Left cardiac atrium (tissue), 4 donors: ENCODE data around the gene TMC6. TPM values are rescaled to one million over a fixed set of nuclear protein-coding genes. Genes with fewer than 3 reads are reported as not detected.

Experiments
- ATAC-seq, 2 donors: fragments of 200-7000 bp; cut with Tn5 transposase; one replicate each; pipeline ENCODE4 v1.9.1; 2020; ENCODE audit warnings: mild to moderate bottlenecking in 2 of 2, moderate library complexity in 2 of 2
- DNase-seq: peaks from one replicate; pipeline ENCODE4 v3.0.0-alpha.2; 2020
- intact Hi-C, 2 donors: fragments of 100-400 bp; cut with DNase I; formaldehyde crosslinking; loops; one replicate each; pipeline versions ENCODE4 v1.14.1 to v1.15.1; 2022 to 2023
- total RNA-seq, 2 donors: library from RNA; stranded (reverse); fragmentation: NEBNext Ultra II Directional; extraction: Animal tissue kit (Norgen Biotek cat#: 25700); gene quantifications; one replicate each; pipeline ENCODE4 v1.2.1, GENCODE V29; 2021
- donor health status: DM: no; HTN: yes; CAD: no.
- donor health status: DM: no; HTN: yes; CAD: no; lungs with severe emphysema.
- donor health status: DM: yes; HTN: yes; CAD: no.
- donor health status: Dilated cardiomyopathy.

TMC6 gene
- total RNA-seq, 2 donors from 2014 or later: 24.9 to 32.0 TPM

GRCh38 chr17:78163881-78164747 is 35.6 kb upstream of the TMC6 start:
- intact Hi-C loops: no loop called here
- no peak for ATAC-seq
- no peak for DNase-seq

GRCh38 chr17:78159575-78160158 is 31.1 kb upstream of the TMC6 start:
- intact Hi-C loops: no loop called here
- no peak for ATAC-seq
- DNase-seq: no peak

GRCh38 chr17:78154903-78155811 is 26.6 kb upstream of the TMC6 start:
- intact Hi-C loops: no loop called here
- ATAC-seq (peak in 1 of 2 donors; percentile 53), DNase-seq (no peak)

GRCh38 chr17:78151514-78152008 is 23.0 kb upstream of the TMC6 start:
- intact Hi-C loops: no loop called here
- DNase-seq: no peak
- ATAC-seq: peak in 1 of 2 donors; percentile 34

GRCh38 chr17:78148286-78149016 is 19.9 kb upstream of the TMC6 start:
- intact Hi-C loops: no loop called here
- no peak for ATAC-seq
- DNase-seq: no peak

- DNase-seq: no peak
- intact Hi-C loops: no loop called here
- no peak for ATAC-seq
These were observed 18.9 kb upstream of the TMC6 start for GRCh38 chr17:78147315-78147998.

- intact Hi-C loops: no loop called here
- ATAC-seq: no peak
- DNase-seq: no peak
These were observed 18.3 kb upstream of the TMC6 start for GRCh38 chr17:78146881-78147280.

- DNase-seq (no peak), ATAC-seq (no peak)
- intact Hi-C loops: no loop called here
These were observed 17.9 kb upstream of the TMC6 start for GRCh38 chr17:78146471-78146869.

GRCh38 chr17:78144736-78145641 is 16.4 kb upstream of the TMC6 start:
- DNase-seq (peak; percentile 16), ATAC-seq (peak; percentile 4 to 69)
- intact Hi-C loops: no loop called here

GRCh38 chr17:78144147-78144719 is 15.7 kb upstream of the TMC6 start:
- intact Hi-C loops: no loop called here
- ATAC-seq: peak; percentile 63 to 74
- peak; percentile 88 for DNase-seq

- DNase-seq (no peak), ATAC-seq (no peak)
- intact Hi-C loops: no loop called here
These were observed 14.9 kb upstream of the TMC6 start for GRCh38 chr17:78143214-78144146.

- ATAC-seq: no peak
- peak; percentile 19 for DNase-seq
- intact Hi-C loops: no loop called here
These were observed 13.7 kb upstream of the TMC6 start for GRCh38 chr17:78142119-78142861.

- peak; percentile 26 for DNase-seq
- intact Hi-C loops: no loop called here
These were observed 13.0 kb upstream of the TMC6 start for GRCh38 chr17:78141437-78142118.

GRCh38 chr17:78140169-78141051 is 11.9 kb upstream of the TMC6 start:
- DNase-seq (peak; percentile 95), ATAC-seq (peak; percentile 83 to 89)
- intact Hi-C loops: no loop called here

More at GRCh38 chr17:78141437-78142118, 13.0 kb upstream of the TMC6 start:
- ATAC-seq: no peak
